Measurements from ENCODE around the gene ZBTB20.
A peak's percentile ranks its signal among the peaks of the same experiment; 100 is the strongest.
"Not testable (repeated sequence)": the region's sequence is repeated elsewhere in the genome, so short reads cannot be mapped to it uniquely, and the experiment has no call there.

Gene ZBTB20

DNA sequence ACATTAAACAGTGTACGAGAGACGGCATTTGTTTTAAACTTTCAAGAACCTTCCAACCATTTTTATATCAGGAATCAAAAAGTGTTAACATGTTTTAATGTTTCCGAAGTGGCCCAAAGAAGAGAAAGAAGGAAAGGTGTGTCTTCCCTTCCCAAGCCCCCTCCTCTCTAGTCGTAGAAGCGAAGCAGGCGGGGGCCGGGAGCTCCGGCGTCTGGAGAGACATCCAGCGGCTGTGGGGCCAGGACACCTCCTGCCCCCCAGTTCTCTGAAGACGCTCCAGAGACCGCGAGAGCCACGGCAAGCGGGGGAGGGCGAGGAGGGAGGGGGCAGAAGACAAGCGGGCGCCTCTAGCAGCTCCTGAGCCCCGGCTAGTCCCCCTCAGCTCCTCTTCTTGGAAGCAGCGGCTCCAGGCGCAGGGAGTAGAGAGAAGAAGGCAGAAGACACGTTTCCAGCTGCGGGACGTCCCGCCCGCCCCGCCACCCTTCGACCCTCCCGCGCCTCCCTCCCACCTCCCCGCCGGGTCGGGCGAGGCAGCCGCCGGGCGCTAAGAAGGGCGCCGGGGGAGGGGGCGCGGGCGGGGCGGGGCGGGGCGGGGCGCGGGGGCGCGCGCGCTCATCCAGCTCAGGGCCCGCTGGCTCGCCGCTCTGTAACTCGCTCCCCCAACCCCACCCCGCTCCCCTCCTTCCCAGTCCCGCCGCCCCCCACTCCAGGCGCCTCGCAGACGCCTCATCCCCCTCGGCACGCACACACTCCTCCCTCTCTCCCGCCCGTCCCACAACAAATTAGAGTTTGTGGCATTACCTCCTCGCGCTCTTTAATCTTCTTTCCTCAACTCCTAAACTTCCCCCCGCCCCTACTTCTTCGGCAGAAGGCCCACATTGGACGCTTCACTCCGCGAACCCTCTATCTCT is at the start of gene ZBTB20:
Gene ZBTB20 (minus strand): TSS at position 871 of the 911 bp plus-strand sequence.
- peak; percentile 64 to 67 for DNase-seq

DNA sequence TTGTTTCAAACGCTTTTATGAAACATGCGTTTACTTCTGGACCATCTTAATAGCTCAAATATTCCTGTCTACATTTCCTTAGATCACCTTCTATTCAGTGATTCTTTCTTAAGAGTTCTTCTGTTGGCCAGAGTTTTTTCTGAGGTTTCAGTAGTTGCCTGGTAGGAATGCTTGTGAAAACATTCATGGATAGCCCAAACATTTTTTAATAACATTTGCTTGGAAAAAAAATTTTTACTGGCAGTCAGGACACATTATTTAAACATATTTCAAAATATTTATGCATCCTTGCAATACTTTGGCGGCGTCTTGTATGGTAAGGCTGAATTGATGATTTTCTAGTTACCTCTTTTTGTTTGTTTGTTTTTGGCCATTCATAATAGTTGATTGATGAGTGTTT is 47.4 kb upstream of the ZBTB20 start:
- no peak for DNase-seq

DNA sequence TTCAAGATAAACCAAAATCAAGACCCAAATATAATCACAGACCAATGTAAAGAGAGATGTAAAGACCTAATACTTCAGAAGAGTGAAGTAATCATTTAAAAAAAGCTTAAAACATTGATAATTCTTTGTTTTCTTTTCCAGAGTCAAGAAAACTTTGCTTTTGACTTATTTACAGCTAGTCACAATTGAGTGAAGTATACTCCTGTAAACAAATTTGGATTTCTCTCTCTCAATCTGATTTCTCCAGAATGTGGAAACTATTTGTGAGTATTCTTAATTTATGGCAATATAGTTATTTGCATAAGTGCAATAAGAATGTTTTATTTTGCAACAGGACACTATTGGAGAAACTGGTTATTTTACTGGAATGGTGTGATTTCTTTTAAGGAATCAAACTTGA is 43.7 kb upstream of the ZBTB20 start:
- DNase-seq, result no peak

DNA sequence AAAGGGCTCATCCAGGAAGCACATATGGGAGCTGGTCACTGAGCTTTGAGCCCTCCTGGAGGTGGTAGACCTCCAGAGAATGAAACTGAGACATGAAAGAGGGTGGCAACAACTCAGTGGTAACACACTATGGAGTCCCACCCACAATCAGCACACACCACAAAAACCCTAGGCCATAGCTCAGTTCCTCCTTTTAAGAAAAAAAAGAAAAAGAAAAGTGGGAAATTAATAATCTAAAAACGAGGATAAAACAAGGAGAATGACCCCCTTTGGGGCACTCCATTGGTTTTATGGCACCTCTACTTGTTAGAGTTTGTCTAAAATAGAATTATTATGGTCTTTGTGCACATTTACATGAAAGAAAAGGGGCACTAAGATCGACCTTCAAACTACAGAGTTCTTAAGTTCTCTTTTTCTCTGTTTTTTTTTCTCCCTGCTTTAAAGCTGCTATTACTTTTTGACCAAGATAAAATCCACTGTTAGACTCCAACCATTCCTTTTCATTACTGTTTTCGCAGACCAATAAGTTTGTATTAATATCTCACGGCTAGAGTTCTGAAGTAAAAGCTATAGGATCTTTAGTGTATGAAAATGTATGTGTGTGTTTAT is 40.2 kb upstream of the ZBTB20 start:
- no peak for DNase-seq

DNA sequence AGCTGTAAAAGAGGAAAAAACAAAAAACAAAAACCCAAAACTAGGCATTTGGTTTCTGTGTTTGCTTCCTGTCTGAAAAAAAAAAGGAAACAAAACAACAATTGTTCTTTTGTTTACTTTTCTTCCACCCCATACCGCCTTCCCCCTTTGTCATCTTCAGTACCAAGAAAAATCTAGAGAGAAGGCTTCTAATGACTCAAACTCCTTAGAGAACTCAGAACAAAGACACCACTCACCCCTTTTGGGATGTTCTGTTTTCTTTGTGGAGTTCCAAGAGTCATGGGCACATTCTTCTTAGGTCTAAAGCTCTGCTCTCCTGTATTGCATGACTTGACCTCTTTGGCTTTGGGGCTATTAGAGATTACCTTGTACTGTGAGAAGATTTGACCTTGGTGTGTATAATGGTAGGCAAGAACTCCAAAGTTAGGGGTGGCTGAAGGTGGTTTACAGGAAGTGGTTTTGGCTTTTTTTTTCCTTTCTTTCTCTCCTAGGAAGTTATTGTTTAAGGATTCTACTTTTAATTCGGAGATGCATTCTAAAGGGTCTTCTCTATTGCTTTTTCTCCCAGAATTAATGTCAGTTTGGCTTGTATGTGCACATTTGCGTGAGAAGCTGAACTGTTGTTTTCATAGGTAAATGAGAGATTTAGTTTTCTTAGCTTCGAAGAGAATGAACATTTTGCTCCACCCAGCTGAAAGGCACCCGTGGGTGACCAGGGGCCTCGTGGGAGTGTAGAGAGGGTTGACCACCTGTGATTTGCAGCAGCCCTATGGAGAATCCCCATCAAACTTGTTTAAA is 39.5 kb upstream of the ZBTB20 start:
- no peak for DNase-seq

DNA sequence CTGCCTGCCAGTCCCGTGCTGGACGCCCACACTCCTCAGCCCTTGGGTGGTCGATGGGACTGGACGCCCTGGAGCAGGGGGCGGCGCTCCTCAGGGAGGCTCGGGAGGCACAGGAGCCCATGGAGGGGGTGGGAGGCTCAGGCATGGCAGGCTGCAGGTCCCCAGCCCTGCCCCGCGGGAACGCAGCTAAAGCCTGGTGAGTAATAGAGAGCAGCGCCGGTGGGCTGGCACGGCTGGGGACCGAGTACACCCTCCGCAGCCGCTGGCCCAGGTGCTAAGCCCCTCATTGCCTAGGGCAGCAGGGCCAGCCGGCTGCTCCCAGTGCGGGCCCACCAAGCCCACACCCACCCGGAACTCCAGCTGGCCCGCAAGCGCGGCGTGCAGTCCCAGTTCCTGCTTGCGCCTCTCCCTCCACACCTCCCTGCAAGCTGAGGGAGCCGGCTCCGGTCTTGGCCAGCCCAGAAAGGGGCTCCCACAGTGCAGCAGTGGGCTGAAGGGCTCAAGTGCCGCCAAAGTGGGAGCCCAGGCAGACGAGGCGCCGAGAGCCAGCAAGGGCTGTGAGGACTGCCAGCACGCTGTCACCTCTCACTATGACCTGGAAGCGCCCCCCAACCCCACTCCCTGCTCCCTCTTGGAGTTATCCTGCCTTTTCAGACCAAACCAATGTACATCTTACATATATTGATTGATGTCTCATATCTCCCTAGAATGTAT is 37.9 kb upstream of the ZBTB20 start:
- not testable (repeated sequence) for DNase-seq

DNA sequence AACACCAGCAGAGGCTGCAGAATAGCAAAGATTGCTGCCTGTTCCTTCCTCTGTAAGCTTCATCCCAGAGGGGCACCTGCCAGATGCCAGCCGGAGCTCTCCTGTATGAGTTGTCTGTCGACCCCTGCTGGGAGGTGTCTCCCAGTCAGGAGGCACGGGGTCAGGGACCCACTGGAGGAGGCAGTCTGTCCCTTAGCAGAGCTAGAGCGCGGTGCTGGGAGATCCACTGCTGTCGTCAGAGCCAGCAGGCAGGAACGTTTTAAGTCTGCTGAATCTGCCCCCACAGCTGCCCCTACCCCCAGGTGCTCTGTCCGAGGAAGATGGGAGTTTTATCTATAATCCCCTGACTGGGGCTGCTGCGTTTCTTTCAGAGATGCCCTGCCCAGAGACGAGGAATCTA is 31.8 kb upstream of the ZBTB20 start:
- DNase-seq, result not testable (repeated sequence)

DNA sequence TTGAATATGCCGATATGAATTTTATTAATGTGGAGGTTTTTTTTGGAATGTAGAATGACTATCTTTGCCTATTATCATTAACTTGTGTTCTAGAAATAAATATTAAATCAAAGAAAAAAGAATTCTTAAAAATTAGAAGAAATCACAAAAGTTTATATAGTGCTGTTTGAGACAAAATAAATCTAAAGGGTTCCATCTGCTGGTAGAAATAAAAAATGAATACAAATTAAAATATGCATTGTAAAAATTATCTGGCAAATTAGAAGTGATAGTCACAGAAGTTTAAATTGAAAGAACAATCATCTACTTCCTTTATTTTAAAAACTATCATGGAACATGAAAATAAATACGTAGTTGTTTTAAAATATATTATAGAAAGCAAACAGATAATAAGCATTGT is 22.7 kb upstream of the ZBTB20 start:
- DNase-seq, result no peak

DNA sequence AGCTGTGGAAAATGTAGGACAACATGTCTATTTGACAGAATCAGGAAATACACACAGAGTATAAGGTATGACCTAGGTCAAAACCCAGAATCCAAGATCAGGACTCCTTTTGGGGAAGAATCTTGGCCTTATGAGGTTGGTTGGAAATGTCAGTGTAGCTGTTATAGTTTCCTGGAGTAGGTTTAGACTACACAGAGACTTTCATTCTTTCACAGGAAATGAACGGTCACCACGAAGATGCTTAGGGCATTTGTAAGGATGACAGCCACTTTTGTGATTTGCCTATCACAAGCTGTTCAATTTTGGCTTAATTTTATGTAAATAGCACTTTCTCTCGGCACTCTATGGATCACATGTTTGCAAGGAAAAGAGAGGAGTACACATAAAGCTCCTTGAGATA is 18.6 kb upstream of the ZBTB20 start:
- no peak for DNase-seq

DNA sequence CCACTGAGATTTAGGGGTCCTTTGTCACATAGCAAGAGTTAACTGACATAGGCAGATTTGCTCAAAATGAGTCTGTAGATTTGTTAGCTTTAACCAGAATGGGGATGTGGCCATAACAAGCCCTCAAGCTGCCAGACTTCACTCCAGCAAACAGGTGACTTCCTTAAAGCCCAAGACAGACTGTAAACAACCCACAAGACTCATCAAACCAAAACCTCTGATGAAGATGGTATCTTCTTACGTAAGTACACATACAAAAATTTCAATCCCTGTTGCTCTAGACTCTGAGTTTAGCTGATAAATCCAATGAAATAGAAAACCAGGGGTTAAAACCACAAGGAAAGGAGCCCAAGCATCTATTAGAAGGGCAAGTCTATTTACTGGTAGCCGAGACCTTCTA is 18.2 kb upstream of the ZBTB20 start:
- no peak for DNase-seq

DNA sequence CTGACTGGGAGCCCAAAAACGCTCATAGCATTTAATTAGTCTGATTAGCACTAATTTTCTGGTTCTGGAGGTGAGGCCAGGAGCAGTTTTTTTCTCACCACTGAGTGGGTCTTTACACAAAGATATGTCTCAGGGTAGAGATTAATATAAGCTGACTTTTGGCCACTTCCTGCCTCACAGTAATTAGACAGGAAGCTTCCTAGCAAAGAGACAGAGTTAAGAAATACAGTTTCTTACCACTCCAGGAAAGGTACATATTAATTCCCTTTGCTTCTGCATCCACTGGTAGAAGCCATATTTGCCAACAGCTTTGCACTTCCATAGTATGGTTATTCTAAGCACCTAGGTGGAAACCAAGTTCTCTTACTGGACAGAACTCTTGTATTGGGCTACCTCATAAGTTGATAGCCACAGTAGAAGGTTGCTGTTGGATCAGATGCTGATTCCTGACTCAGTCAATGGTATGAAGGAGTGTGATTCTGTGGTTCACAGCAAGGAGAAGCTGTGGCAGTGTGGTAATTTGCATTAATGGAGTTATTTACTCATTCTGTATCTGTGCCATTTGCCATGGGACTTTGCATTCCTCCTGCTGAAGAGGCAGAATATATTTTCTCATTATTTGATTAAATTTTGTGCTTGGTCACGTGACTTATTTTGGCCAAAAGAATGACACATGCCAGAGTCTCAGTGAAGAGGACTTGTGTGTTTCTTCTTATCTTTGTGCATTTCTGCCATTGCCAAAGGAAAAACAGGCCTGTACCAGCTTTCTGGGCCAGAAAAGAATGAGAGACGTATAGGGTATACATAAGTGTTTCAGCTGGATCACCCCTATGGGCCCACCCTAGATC is 17.5 kb upstream of the ZBTB20 start:
- no peak for DNase-seq

DNA sequence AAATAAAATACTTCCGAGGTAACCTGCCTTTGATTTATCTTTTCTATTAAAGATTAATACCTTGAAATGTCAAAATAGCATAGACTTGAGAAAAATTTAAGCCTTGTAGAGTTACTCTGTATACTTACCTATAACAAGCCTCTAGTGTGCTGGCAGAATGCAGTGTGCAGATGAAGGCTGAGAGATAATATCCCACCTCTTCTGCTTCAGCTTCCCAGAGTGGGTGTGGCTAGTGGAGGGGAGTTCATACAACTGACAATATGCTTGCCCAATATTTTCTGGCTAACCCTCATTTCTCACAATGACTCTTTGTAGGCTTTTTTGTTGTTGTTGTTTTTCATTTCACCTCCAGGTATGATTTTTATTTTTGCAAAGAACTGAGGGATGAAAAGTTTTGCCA is 15.7 kb upstream of the ZBTB20 start:
- DNase-seq, result no peak

DNA sequence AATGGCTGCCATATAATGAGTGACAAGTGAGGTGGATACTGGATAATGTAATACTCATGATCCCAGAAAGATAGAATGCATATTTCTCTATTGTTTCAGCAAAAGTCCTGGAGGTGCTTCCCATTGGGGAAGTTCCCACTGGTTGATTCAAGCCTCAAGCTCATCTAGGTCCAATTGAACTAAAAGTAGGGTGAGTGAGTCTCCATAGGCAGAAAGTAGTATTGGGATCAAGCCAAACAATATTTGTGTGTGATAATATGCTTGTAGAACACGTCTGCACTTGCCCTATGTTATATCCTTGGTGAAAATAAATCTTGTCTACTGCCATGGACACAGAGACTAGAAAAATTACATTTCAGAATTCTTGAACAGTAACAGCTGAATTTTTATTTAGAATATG is 14.8 kb upstream of the ZBTB20 start:
- DNase-seq, result no peak

DNA sequence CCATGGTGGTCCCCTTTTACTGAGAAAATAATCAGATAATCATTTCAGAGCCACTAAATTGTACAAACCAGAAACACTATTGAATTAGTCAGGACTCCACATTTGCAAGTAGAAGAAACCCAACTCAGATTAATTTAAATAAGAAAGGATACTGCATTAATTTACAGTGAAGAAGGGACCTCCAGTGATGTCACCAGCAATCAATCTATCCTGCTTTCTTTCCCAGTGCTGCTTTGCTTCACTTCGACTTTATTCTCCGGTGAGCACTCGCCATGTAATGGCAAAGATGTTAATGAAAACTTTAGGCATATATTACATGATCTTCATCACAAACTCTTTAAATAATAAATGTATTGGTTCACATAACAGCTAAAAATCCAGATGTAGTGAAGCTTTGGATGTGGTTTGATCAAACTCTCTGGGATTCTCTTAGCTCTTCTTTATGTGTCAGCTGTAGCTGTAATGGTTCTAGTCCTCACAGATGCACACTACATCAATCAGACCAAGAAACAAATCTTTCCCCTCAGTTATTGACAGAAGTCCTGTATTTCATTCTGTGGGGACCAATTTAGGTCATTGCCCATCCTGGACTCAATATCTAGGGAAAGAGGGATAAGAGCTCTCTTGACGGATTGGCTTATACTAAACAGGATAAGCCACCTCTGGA is 14.2 kb upstream of the ZBTB20 start:
- no peak for DNase-seq

DNA sequence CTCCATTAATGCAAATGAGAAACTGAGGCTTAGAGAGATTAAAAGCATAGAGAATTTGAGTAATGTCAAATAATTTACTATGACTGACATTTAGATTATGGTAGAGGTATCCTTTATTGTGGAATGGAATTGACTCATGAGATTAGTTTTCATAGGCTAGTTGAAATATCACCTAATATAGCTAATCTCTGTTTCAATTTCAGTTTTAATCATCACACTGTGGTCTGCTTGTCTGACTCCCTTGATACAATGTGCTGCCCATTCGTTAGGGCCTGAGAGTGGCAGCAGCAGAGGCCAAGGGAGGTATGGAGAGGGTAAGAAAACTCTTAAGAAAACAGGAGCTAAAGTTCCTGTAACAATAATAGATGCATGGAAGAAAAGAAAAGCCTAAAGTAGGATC is 13.2 kb upstream of the ZBTB20 start:
- no peak for DNase-seq

DNA sequence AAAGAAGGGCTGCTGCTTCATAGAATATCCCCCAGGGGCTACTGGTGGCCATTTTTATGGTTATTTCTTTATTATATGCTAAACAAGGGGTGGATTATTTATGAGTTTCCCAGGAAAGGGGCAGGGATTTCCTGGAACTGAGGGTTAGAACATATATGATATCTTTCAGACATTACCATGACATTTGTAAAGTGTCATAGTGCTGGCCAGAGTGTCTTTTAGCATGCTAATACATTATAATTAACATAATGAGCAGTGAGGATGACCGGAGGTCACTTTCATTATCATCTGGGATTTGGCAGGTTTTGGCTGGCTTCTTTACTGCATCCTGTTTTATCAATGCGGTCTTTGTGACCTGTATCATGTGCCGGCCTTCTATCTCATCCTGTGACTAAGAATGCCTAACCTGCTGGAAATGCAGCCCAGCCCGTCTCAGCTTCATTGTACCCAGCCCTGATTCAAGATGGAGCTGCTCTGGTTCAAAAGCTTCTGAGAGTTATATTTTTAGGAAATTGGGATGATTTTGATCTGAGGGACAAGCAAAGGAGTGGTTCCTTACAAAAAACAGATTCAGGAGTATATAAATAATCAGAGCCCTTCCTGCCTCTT is 9.1 kb upstream of the ZBTB20 start:
- DNase-seq, result no peak

DNA sequence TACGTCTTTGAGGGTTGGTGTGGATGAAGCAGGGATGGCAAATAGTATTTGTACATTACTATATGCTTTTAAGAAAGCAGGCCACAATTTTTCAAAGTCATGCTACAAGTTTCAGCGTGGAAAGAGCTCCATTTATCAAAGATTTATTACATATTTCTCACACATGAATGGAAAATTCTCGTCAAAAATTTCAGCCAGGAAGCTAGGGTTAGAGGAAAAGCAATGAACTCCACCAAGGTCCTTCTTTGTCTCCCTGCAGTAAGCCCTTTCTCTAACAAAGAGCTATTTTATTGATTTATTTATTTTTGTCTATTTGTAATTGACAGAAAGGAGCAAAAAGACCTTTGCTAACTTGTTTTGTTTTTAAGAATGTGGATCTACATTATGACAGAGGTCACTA is 7.5 kb upstream of the ZBTB20 start:
- no peak for DNase-seq

DNA sequence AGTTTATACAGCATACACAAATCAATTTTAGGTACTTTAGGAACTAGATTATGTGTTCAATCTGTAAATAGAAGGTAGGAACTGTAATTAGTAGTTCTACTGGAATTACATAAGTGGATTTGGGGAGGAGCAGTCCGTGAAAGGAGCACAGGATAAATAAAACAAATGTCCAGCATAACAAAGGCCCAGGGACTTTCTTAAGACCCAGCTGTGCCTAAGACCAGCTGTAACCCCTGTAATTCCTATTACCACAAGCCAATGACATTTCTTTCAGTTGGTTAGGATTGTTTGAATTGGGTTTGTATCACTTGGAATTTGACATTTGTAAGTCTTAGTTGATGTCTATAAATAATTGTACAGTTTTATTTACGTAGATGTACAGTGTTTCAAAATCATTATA is 4.8 kb upstream of the ZBTB20 start:
- no peak for DNase-seq

DNA sequence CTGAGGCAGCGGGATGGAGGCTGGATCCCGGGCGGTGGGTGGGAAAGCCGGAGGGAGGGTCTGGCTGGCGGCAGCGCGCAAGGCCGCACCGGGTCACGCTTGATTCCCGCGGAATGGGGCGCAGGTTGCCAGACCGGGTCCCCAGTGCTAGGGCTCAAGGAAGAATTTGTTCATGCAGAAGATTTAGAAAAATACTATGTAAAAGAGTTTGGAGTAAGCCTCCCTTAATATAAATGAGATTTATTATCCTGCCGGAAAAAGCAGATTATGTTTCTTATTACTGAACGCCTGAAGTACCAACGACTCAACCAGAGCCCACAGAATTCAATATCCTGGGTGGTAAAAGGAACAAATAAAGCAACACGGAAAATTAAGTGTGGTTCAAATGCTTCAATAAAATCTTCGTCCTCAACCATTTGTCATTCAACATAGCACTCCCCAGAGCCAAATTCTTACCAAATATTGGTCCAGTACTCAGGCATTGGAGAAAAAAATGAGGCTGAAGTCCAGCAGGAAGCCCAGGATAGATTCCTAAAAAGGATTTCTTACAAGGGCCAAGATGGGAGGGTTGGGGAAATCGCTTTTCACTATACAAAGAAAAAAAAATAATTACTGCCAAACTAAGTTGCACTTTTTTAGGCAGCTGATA is 1.2 kb upstream of the ZBTB20 start:
- no peak for DNase-seq

DNA sequence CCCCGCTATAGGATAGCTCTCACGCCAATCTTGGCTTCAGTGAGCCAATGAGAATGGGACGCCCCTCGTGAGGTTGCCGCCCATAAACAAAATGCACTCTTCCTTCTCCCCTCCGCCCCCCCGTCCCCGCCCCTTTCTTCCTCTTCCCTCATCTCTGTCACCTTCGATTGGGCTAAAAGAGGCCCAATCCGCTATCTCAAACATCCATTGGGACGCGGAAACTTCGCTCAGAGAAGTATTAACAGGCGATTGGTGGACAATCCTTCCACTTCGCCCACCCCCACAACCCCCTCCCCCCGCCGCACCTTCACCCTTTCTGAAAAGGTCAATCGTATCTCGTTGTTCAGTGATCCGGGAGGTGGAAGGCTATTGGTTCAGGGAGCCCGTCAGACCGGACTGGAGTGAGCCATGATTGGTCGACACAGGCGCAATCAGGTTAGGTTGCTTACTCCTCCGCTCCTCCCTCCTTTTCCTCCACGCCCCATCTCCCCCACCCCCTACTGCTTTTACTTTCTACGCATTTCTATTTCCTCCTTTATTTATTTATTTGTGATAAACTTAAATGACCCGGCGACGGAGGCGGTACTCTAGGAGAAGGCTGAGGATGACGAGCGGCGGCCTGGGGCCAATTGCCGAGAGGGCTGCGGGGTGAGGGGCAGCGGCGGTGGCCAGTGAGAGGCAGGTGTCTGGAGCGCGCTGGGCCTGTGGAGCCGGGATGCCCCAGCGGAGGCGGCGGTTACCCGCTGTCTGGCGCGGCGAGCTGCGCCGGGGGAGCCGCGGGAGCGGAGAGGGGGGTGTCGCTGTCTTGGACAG is 447 bp upstream of the ZBTB20 start:
- peak; percentile 95 to 98 for DNase-seq
